Subcutaneous abdominal adipose tissue (tissue), 5 donors: Measurements from ENCODE around the gene CASQ2.

ENCODE experiments used
- H3K27ac ChIP-seq: one replicate; pipeline ENCODE4 v1.7.0; 2013; ENCODE audit warnings: low read depth, mild to moderate bottlenecking, inconsistent platforms, low read length, moderate library complexity
- H3K27me3 ChIP-seq, 5 donors: one replicate each; pipeline ENCODE4 v1.7.0; 2013; ENCODE audit warnings: low read length in 5 of 5, inconsistent platforms in 1 of 5; ENCODE audit not compliant: control insufficient read depth in 5 of 5, insufficient read depth in 4 of 5
- H3K36me3 ChIP-seq, 5 donors: one replicate each; pipeline ENCODE4 v1.7.0; 2013; ENCODE audit warnings: low read length in 5 of 5; ENCODE audit not compliant: control insufficient read depth in 5 of 5, insufficient read depth in 5 of 5
- H3K4me1 ChIP-seq, 5 donors: one replicate each; pipeline ENCODE4 v1.7.0; 2013; ENCODE audit warnings: low read length in 5 of 5, mild to moderate bottlenecking in 3 of 5, moderate library complexity in 1 of 5; ENCODE audit not compliant: control insufficient read depth in 5 of 5, insufficient read depth in 5 of 5
- H3K4me3 ChIP-seq, 5 donors: one replicate each; pipeline ENCODE4 v1.7.0; 2013; ENCODE audit warnings: low read length in 5 of 5, low read depth in 1 of 5
- H3K9ac ChIP-seq, 5 donors: one replicate each; pipeline ENCODE4 v1.7.0; 2013; ENCODE audit warnings: low read length in 5 of 5, mild to moderate bottlenecking in 4 of 5, moderate library complexity in 3 of 5
- H3K9me3 ChIP-seq, 5 donors: one replicate each; pipeline ENCODE4 v1.7.0; 2013; ENCODE audit warnings: low read length in 5 of 5; ENCODE audit not compliant: control insufficient read depth in 5 of 5
- donor health status: healthy.
- donor health status: healthy.
- donor health status: healthy.
- donor health status: healthy.
- donor health status: healthy.

The CASQ2 gene

DNA sequence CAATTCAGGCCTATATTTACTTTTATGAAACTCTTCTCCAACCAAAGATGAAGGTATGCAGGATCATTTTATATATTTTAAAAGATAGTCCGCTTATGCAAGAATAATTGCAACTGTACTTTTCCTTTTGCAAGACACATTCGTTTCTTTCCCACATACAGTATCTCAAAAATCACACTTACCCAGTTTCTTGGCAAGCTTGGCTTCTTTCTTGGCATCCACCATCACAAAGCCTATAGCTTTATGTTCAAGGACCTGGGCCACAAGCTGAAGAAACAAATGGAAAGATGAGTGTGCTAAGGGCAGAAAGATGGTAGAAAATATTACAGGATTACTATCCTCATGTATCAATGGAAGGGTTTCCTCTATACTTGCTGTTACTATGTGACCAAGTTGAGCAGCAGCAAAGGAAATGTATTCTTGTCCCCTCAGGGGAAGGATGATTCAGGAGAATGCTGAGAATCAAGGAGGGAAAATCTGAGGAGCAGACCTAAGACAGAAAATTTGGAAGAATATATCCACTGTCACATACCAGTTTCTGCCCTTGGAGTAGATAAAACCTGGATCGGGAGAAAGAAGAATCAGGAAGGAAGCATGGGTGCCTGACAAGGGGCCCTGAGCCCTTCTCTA, 23.8 kb downstream of the CASQ2 start:
- Histone ChIP-seq H3K9me3 (no peaks in the 10 kb centered on the region), H3K27ac (no peak overlapping the region), H3K27me3 (no peaks in the 10 kb centered on the region), H3K9ac (no peak overlapping the region), H3K4me3 (no peak overlapping the region), H3K36me3 (no peaks in the 10 kb centered on the region), H3K4me1 (no peaks in the 10 kb centered on the region)

DNA sequence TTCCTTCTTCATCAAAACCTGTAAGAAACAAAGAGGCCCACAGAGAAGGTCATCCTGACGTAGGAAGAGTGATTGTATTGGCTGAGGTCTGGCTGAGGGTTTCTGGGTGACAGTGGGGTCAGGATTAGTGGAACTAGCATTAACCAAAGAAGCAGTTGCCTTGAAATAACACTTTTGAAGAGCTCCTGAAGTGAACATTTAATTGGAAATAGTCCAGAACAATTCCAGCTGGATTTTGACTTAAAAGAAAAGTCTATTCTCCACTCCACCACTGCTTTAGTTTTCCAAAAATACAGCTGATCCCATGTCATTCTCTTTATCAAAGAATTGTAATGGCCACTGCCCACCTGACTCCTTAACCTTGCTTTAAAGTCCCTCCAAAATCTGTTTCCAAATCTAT, 27.7 kb downstream of the CASQ2 start:
- H3K4me1 ChIP-seq, result no peaks in the 10 kb centered on the region
- H3K9ac ChIP-seq, result no peak overlapping the region
- no peaks in the 10 kb centered on the region for H3K9me3 ChIP-seq
- H3K4me3 ChIP-seq, result no peak overlapping the region
- H3K36me3 ChIP-seq, result no peaks in the 10 kb centered on the region
- H3K27me3 ChIP-seq, result no peaks in the 10 kb centered on the region
- H3K27ac ChIP-seq, result no peak overlapping the region

DNA sequence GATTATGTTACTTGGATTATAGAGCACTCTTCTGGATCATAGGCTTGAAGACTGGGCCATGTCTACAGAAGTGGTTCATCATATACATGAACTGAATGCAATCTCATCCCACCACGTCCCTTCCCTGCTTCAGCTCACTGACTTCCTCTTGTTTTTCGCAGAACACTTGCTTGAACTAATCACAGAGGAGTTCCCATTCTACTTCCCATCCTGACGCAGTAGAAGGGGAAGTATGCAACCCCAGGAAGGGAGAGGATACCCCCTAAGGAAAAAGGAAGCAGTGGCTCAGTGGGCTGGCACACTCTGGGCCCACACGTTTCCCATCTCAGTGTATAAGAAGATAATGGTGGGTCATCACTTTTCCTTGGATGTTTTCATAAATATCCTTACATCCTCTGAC, 36.2 kb downstream of the CASQ2 start:
- Histone ChIP-seq H3K9me3 (no peaks in the 10 kb centered on the region), H3K4me1 (peaks cover 0 to 12% (median 11%) of the 10 kb centered on the region in 5 donors), H3K27ac (no peak overlapping the region), H3K4me3 (no peak overlapping the region), H3K27me3 (no peaks in the 10 kb centered on the region), H3K36me3 (no peaks in the 10 kb centered on the region), H3K9ac (no peak overlapping the region)

DNA sequence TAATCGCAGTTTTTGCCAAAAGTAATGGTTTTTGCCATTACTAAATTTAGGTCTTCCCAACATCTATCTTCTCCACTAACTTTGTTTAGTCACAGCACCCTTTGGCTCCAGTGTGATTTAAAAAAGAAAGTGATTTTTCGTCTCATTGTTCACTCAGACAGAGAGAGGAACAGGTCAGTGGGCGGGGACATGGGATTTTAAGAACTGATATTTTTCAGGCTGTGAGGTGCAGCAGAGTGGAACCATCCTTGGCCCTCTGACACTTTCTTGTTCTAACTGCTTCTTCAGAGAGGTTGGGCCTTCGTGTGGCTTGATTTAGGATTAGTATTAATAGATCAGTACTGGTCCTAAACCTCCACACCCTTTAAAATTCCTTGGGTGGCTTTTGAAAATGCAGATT, 38.8 kb downstream of the CASQ2 start:
- H3K36me3 ChIP-seq, result no peaks in the 10 kb centered on the region
- no peaks in the 10 kb centered on the region for H3K27me3 ChIP-seq
- no peak overlapping the region for H3K27ac ChIP-seq
- no peak overlapping the region for H3K4me3 ChIP-seq
- peaks cover 0 to 28% (median 27%) of the 10 kb centered on the region in 5 donors for H3K4me1 ChIP-seq
- H3K9ac ChIP-seq, result no peak overlapping the region
- no peaks in the 10 kb centered on the region for H3K9me3 ChIP-seq

DNA sequence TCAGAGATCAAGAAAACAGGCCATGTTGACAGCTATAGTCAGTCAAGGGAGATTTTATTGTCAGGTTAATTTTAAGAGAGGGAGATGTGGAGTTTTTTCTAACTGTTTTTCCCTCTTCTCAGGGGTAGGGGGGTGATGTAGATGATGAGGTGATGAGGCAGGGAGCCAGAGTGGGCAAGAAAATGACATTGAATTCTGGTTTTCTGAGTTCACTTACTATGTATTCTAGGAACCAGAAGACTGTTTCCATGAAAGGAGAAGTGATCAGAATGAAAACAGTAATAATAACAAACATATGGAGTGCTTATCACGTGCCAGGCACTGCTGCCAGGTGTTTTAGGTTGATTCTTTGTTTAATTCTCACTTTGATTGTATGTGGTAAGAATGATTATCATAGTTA, 40.2 kb downstream of the CASQ2 start:
- Histone ChIP-seq H3K4me1 (peaks cover 0 to 29% (median 27%) of the 10 kb centered on the region in 5 donors), H3K36me3 (no peaks in the 10 kb centered on the region), H3K4me3 (no peak overlapping the region), H3K27ac (no peak overlapping the region), H3K9ac (no peak overlapping the region), H3K9me3 (no peaks in the 10 kb centered on the region), H3K27me3 (no peaks in the 10 kb centered on the region)

DNA sequence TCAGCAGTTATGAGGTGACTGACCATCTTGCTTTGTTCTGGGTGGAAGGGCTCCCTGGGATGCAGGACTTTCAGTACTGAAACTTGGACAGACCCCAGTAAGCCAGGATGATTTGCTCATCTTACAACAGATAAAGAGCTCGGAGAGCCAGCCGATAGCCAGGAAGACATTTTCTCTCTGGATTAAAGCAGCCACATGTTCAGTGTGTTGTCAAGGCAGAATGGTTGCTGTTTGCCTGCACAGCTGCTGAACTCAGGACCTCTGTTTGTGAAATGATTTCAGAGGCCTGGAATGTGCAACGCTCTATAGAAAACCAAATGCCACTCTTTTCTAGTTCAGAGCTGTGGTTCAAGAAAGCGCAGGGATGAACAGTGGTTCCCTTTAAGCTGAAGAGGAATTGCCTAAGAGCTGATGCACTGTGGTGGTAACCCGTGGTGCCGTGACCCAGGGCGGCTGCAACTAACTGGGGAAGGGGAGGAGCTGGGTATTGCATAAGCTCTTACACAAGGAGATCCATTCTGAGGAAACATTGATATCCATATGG, 40.7 kb downstream of the CASQ2 start:
- Histone ChIP-seq H3K27ac (peak overlapping the region; percentile 65), H3K4me1 (peaks cover 0 to 29% (median 27%) of the 10 kb centered on the region in 5 donors), H3K27me3 (no peaks in the 10 kb centered on the region), H3K9me3 (no peaks in the 10 kb centered on the region), H3K4me3 (peak overlapping the region in 2 of 5 donors; percentile 12 to 13), H3K9ac (no peak overlapping the region), H3K36me3 (no peaks in the 10 kb centered on the region)

DNA sequence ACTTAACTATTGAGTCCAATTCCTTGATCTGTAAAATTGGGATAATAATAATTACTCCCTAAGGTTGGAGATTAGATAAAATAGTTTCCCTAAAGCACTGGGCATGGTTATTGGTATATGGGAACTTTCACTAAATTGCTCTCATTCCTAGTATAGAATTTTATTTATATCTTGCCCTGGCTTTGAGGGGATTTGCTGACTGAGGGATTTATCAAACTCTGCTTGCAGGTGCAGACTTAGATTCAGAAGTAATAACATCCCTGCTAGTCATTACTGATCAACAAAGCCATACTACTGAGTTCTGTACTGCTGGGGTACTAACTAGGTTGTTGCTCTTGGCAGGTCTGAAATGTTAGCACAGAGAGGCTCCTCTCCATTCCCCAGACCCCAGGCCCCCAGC, 41.9 kb downstream of the CASQ2 start:
- peaks cover 0 to 29% (median 27%) of the 10 kb centered on the region in 5 donors for H3K4me1 ChIP-seq
- no peaks in the 10 kb centered on the region for H3K27me3 ChIP-seq
- H3K4me3 ChIP-seq, result no peak overlapping the region
- H3K9ac ChIP-seq, result no peak overlapping the region
- H3K27ac ChIP-seq, result peak overlapping the region; percentile 57
- no peaks in the 10 kb centered on the region for H3K36me3 ChIP-seq
- H3K9me3 ChIP-seq, result no peaks in the 10 kb centered on the region

DNA sequence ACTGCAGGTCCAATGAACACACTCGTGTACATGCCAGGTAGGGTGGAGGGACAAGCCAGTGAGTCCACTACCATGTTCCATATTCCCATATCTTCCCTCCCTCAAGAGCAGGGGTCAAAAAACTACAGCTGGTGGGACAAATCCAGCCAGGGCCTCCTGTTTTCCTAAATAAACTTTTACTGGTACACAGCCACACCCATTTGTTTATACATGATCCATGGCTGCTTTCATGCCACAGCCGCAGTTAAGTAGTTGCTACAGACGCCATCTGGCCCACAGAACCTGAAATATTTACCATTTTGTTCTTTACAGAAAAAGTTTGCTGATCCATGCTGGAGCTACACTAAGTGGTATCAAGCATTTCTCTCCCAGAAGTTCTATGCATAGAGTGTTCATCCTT, 42.4 kb downstream of the CASQ2 start:
- H3K27me3 ChIP-seq, result no peaks in the 10 kb centered on the region
- peak overlapping the region; percentile 57 for H3K27ac ChIP-seq
- no peak overlapping the region for H3K9ac ChIP-seq
- H3K4me1 ChIP-seq, result peaks cover 0 to 29% (median 28%) of the 10 kb centered on the region in 5 donors
- no peaks in the 10 kb centered on the region for H3K9me3 ChIP-seq
- no peak overlapping the region for H3K4me3 ChIP-seq
- no peaks in the 10 kb centered on the region for H3K36me3 ChIP-seq

DNA sequence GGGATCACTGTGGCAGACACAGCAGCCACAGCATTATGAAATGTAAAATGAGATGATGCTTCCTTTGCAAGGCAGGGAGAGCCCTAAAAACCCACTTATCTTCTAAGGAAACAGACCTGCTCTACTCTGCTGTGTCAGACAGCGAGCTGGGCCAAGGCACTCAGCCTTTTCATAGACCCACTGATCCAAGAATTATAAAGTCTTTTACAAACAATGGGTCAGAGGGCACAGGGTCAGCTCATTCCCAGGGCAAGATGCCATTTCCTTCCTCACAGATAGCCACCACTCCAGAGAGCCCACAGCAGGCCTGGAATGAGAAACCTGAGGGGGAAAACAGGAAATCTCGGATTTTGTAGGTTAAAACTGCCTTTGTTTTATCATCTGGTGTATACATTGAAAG, 42.9 kb downstream of the CASQ2 start:
- Histone ChIP-seq H3K27ac (peak overlapping the region; percentile 57), H3K4me1 (peaks cover 0 to 32% (median 28%) of the 10 kb centered on the region in 5 donors), H3K9me3 (no peaks in the 10 kb centered on the region), H3K36me3 (no peaks in the 10 kb centered on the region), H3K27me3 (no peaks in the 10 kb centered on the region), H3K9ac (no peak overlapping the region), H3K4me3 (no peak overlapping the region)

DNA sequence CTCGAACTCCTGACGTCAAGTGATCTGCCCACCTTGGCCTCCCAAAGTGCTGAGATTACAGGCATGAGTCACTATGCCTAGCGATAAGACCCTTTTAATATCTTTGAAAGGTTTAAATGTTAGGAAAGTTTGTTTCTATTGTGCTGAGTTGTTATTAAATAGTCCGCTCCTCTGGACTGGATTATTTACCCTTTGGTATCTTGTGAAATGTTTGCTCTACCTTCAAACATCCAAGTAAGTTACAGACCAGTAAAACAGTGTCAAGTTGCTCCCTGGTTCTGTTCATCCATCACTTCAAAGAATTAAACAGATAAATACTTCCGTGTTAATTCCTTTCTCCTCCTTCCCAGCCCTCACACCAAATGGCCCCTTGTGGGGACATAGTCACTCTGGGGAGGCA, 44.8 kb downstream of the CASQ2 start:
- Histone ChIP-seq H3K9ac (no peak overlapping the region), H3K9me3 (no peaks in the 10 kb centered on the region), H3K4me1 (peaks cover 0 to 32% (median 28%) of the 10 kb centered on the region in 5 donors), H3K36me3 (no peaks in the 10 kb centered on the region), H3K27me3 (no peaks in the 10 kb centered on the region), H3K27ac (no peak overlapping the region), H3K4me3 (no peak overlapping the region)
